ENCODE measurements around the gene NCKAP5L. TPM values are rescaled to one million over a fixed set of nuclear protein-coding genes. Genes with fewer than 3 reads are reported as not detected.

The NCKAP5L gene
- total RNA-seq, 1 donor from 2014 or later, result 64.3 TPM

GRCh38 chr12:49868449-49868848 lies 40.2 kb upstream of the NCKAP5L start:
- no peak for DNase-seq
- Mint-ChIP-seq H3K9me3 (ENCODE audit: unreplicated experiment) (peaks cover 3% of the 10 kb centered on the region), H3K36me3 (ENCODE audit: unreplicated experiment) (peaks cover 4% of the 10 kb centered on the region), H3K4me1 (ENCODE audit: low read depth, unreplicated experiment) (peaks cover 36% of the 10 kb centered on the region), H3K27me3 (ENCODE audit: unreplicated experiment) (peaks cover 8% of the 10 kb centered on the region), H3K4me3 (ENCODE audit: unreplicated experiment) (peak overlapping the region; percentile 52), H3K27ac (ENCODE audit: unreplicated experiment) (no peak overlapping the region)
- TF ChIP-seq, protein P1, sequence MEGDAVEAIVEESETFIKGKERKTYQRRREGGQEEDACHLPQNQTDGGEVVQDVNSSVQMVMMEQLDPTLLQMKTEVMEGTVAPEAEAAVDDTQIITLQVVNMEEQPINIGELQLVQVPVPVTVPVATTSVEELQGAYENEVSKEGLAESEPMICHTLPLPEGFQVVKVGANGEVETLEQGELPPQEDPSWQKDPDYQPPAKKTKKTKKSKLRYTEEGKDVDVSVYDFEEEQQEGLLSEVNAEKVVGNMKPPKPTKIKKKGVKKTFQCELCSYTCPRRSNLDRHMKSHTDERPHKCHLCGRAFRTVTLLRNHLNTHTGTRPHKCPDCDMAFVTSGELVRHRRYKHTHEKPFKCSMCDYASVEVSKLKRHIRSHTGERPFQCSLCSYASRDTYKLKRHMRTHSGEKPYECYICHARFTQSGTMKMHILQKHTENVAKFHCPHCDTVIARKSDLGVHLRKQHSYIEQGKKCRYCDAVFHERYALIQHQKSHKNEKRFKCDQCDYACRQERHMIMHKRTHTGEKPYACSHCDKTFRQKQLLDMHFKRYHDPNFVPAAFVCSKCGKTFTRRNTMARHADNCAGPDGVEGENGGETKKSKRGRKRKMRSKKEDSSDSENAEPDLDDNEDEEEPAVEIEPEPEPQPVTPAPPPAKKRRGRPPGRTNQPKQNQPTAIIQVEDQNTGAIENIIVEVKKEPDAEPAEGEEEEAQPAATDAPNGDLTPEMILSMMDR (IDR thresholded peaks at IDR 0.05; ENCODE audit: partially characterized antibody, unreplicated experiment), result no peak

- peaks cover 8% of the 10 kb centered on the region for H3K27me3 Mint-ChIP-seq (ENCODE audit: unreplicated experiment)
- TF ChIP-seq, protein P1 (IDR thresholded peaks at IDR 0.05; ENCODE audit: partially characterized antibody, unreplicated experiment), result no peak
- peaks cover 4% of the 10 kb centered on the region for H3K36me3 Mint-ChIP-seq (ENCODE audit: unreplicated experiment)
- peaks cover 36% of the 10 kb centered on the region for H3K4me1 Mint-ChIP-seq (ENCODE audit: low read depth, unreplicated experiment)
- H3K4me3 Mint-ChIP-seq (ENCODE audit: unreplicated experiment), result no peak overlapping the region
- no peak for DNase-seq
- H3K27ac Mint-ChIP-seq (ENCODE audit: unreplicated experiment), result no peak overlapping the region
- H3K9me3 Mint-ChIP-seq (ENCODE audit: unreplicated experiment), result peaks cover 3% of the 10 kb centered on the region
Observed at GRCh38 chr12:49867570-49868341, 39.5 kb upstream of the NCKAP5L start.

- peak overlapping the region; percentile 31 for H3K4me3 Mint-ChIP-seq (ENCODE audit: unreplicated experiment)
- peaks cover 4% of the 10 kb centered on the region for H3K36me3 Mint-ChIP-seq (ENCODE audit: unreplicated experiment)
- DNase-seq, result peak; percentile 84
- TF ChIP-seq, protein P1 (IDR thresholded peaks at IDR 0.05; ENCODE audit: partially characterized antibody, unreplicated experiment), result peak; percentile 99
- peaks cover 6% of the 10 kb centered on the region for H3K27me3 Mint-ChIP-seq (ENCODE audit: unreplicated experiment)
- peak overlapping the region; percentile 43 for H3K27ac Mint-ChIP-seq (ENCODE audit: unreplicated experiment)
- peaks cover 6% of the 10 kb centered on the region for H3K9me3 Mint-ChIP-seq (ENCODE audit: unreplicated experiment)
- H3K4me1 Mint-ChIP-seq (ENCODE audit: low read depth, unreplicated experiment), result peaks cover 36% of the 10 kb centered on the region
Observed at GRCh38 chr12:49866859-49867569, 38.8 kb upstream of the NCKAP5L start.

GRCh38 chr12:49865782-49866135 lies 37.5 kb upstream of the NCKAP5L start:
- no peak overlapping the region for H3K27ac Mint-ChIP-seq (ENCODE audit: unreplicated experiment)
- H3K4me1 Mint-ChIP-seq (ENCODE audit: low read depth, unreplicated experiment), result peaks cover 36% of the 10 kb centered on the region
- H3K4me3 Mint-ChIP-seq (ENCODE audit: unreplicated experiment), result peak overlapping the region; percentile 30
- DNase-seq, result no peak
- H3K9me3 Mint-ChIP-seq (ENCODE audit: unreplicated experiment), result peaks cover 6% of the 10 kb centered on the region
- H3K27me3 Mint-ChIP-seq (ENCODE audit: unreplicated experiment), result peaks cover 5% of the 10 kb centered on the region
- H3K36me3 Mint-ChIP-seq (ENCODE audit: unreplicated experiment), result peaks cover 4% of the 10 kb centered on the region
- TF ChIP-seq, protein P1 (IDR thresholded peaks at IDR 0.05; ENCODE audit: partially characterized antibody, unreplicated experiment), result no peak

Measured in glutamatergic neuron (in vitro differentiated cells).